HG02973 (cell line): ENCODE measurements around the gene BEAN1.
A peak's percentile ranks its signal among the peaks of the same experiment; 100 is the strongest.
"Not testable (repeated sequence)": the region's sequence is repeated elsewhere in the genome, so short reads cannot be mapped to it uniquely, and the experiment has no call there.

Source experiments
- ATAC-seq: cut with Tn5 transposase; IDR thresholded peaks from one replicate; pipeline ENCODE4 v1.9.1; 2021; ENCODE audit warnings: moderate library complexity; ENCODE audit not compliant: unreplicated experiment

Gene BEAN1

GRCh38 chr16:66483689-66484452, 56.8 kb downstream of the BEAN1 start:
- peak; percentile 64 for ATAC-seq

DNA sequence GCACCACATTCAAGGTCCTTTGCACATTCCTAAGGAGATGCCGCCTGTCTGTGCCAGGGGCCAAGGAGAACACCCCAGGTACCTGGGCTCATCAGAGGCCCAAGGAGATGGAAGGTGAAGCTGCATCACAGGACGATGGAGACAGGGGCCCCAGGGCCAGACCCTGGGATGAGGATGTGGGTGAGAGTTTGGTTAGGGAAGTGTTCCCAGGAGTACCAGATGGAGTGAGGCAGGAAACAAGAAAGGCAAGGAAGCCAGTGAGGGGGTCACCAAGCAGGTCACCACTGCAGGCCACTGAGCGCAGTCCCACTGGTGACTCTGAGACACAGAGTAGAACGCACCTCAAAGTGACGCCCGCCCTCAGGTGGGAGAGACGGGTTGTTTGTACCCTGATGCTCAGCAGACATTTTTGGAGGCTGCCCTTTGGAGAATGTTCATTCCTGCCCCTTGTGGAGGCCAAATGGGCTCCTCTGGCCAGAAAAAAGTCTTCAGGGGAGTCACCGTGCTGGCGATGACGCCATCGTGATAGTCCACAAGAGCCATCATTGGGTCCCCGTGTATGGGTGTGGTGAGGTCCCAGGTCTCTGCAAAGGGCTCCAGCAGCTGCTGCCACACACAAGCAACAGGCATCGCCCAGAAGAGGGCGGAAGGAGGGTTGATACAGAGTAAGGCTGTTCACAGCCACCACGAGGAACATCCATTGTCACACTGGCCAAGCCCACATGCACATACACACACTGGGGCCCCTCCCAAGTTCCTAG, 57.5 kb downstream of the BEAN1 start:
- ATAC-seq, result no peak

GRCh38 chr16:66485376-66485775, 58.3 kb downstream of the BEAN1 start:
- ATAC-seq, result no peak

DNA sequence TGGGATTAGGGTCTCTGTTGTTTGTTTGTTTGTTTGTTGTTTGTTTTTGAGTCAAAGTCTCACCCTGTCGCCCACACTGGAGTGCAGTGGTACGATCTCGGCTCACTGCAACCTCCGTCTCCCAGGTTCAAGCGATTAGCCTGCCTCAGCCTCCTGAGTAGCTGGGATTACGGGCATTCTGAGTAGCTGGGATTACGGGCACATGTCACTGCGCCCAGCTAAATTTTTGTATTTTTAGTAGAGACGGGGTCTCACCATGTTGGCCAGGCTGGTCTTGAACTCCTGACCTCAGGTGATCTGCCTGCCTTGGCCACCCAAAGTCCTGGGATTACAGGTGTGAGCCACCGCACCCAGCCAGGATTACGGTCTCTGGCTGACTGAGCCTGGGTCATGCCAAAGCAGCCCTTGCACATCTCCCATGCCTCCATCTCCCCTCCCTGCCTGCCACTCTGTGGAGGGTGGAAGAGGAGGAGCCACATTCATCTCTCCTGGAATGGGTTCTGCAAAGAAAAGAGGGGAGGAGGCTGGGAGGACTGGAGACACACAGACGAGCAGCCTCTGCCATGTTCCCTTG, 59.2 kb downstream of the BEAN1 start:
- ATAC-seq, result no peak

- no peak for ATAC-seq
These were observed 59.9 kb downstream of the BEAN1 start for GRCh38 chr16:66486773-66487579.

GRCh38 chr16:66487580-66488275, 60.6 kb downstream of the BEAN1 start:
- ATAC-seq, result no peak

DNA sequence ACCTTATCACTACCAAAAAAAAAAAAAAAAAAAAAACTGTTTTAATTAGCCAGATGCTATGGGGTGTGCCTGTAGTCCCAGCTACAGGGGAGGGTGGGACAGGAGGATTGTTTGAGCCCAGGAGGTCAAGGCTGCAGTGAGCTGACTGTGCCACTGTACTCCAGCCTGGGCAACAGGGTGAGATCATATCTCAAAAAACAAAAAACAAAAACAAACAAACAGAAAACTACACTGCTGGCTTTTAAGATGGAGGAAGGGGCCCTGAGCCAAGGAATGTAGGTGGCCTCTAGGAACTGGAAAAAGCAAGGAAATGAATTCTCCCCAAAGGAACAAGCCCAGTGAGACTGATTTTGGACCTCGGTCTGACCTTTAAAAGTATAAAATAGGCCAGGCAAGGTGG, 61.4 kb downstream of the BEAN1 start:
- no peak for ATAC-seq

DNA sequence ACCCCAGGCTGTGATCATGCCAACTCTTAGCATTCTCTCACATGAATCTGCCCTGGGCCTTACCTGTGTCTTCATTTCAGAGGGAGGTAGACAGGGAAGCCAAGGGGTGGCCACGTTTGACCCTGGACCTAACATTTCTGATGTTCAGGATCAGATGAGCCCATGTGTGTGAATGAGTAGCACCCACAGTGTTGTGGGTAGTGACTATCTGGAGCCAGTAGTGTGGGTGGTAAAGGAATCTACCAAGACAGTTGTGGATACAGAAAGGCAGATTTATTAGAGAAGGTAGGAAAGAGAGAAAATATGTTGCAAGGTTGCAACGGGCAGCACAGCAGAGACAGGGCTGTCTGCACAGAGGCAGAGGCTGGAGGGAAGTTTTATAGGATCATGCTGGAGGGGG, 62.3 kb downstream of the BEAN1 start:
- ATAC-seq, result no peak

- no peak for ATAC-seq
These were observed 62.7 kb downstream of the BEAN1 start for GRCh38 chr16:66489818-66490217.

GRCh38 chr16:66490774-66491715, 64.0 kb downstream of the BEAN1 start:
- ATAC-seq, result no peak

- ATAC-seq, result no peak
These were observed 64.6 kb downstream of the BEAN1 start for GRCh38 chr16:66491716-66492064.

DNA sequence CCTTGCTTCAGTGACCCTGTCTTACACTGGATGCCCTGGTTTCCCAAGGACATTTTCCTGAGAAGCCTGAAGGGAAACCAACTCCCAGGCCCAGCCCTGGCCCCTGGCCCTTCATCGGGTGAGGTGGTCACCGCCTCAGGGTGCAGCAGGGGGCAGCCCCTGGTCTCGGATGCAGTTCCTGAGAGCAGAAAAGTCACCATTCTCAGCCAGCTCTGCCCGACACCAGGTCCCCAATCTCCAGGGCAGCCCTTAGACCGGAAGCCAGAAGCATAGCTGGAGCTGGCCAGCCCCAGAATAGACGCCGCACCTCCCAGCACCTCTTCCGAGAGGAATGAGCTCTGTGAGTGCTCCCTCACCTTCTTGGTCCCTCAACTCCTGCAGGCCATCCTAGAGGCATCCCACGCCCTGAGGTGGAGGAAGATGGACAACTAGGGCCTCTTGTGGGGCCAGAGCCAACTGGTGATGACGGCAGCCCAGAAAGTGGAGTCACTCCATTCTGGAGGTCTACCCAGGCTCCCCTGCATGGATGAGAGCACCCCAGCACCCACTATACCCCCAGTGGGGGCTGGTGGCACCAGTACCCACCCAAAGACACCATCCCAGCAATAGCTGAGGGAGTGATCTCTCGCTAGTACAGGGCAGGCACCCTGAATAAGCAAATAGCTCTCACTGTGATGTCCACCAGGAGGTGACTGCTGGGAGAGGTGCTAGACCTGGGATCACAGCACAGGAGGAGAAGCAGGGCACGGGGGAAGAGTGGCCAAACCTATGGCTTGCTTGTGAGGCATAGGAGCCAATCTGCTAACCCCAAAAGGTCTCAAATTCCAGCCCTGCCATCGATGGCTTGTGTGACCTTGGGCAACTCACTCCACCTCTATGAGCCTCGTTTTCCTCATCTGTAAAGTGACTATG, 66.7 kb downstream of the BEAN1 start:
- no peak for ATAC-seq

GRCh38 chr16:66494916-66495315, 67.8 kb downstream of the BEAN1 start:
- ATAC-seq, result no peak

DNA sequence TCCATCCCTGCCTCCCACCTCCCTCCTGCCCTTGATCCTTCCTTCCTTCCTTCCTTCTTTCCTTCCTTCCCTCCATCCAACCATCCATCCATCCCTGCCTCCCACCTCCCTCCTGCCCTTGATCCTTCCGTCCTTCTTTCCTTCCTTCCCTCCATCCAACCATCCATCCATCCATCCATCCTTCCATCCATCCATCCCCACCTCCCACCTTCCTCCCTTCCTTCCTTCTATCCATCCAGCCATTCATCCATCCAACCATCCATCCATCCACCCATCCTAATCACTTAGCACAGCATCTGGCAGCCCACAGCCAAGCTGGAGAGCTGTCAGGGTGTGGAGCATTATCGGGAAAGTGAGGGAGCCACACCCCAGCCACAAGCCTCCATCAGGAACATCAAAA, 68.3 kb downstream of the BEAN1 start:
- ATAC-seq, result no peak

GRCh38 chr16:66496226-66496625, 69.1 kb downstream of the BEAN1 start:
- not testable (repeated sequence) for ATAC-seq

DNA sequence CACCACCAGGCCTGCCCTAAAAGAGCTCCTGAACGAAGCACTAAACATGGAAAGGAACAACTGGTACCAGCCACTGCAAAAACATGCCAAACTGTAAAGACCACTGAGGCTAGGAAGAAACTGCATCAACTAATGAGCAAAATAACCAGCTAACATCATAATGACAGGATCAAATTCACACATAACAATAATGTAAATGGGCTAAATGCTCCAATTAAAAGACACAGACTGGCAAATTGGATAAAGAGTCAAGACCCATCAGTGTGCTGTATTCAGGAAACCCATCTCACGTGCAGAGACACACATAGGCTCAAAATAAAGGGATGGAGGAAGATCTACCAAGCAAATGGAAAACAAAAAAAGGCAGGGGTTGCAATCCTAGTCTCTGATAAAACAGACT, 70.8 kb downstream of the BEAN1 start:
- not testable (repeated sequence) for ATAC-seq

DNA sequence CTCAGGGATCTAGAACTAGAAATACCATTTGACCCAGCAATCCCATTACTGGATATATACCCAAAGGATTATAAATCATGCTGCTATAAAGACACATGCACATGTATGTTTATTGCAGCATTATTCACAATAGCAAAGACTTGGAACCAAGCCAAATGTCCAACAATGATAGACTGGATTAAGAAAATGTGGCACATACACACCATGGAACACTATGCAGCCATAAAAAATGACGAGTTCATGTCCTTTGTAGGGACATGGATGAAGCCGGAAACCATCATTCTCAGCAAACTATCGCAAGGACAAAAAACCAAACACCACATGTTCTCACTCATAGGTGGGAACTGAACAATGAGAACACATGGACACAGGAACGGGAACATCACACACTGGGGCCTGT, 74.5 kb downstream of the BEAN1 start:
- ATAC-seq, result not testable (repeated sequence)
